ENCODE data around the gene BFAR.
A peak's percentile ranks its signal among the peaks of the same experiment; 100 is the strongest.
"Not testable (repeated sequence)": the region's sequence is repeated elsewhere in the genome, so short reads cannot be mapped to it uniquely, and the experiment has no call there.

Gene BFAR

GRCh38 chr16:14636179-14636950, 3.6 kb downstream of the BFAR start:
- DNase-seq: not testable (repeated sequence)

GRCh38 chr16:14636951-14637240, 4.1 kb downstream of the BFAR start:
- DNase-seq: not testable (repeated sequence)

- DNase-seq: no peak
Measured at GRCh38 chr16:14640538-14640937, 7.8 kb downstream of the BFAR start.

GRCh38 chr16:14641206-14641605, 8.5 kb downstream of the BFAR start:
- no peak for DNase-seq

GRCh38 chr16:14641926-14642325, 9.2 kb downstream of the BFAR start:
- DNase-seq: no peak

GRCh38 chr16:14649816-14650215, 17.1 kb downstream of the BFAR start:
- DNase-seq: no peak

GRCh38 chr16:14650629-14651028, 17.9 kb downstream of the BFAR start:
- no peak for DNase-seq

GRCh38 chr16:14652726-14653125, 20.0 kb downstream of the BFAR start:
- no peak for DNase-seq

GRCh38 chr16:14658063-14658462, 25.3 kb downstream of the BFAR start:
- DNase-seq: peak; percentile 59

GRCh38 chr16:14667347-14668266, 34.9 kb downstream of the BFAR start:
- no peak for DNase-seq

- DNase-seq: no peak
Measured at GRCh38 chr16:14668556-14669223, 35.9 kb downstream of the BFAR start.

GRCh38 chr16:14669776-14670175, 37.0 kb downstream of the BFAR start:
- no peak for DNase-seq

GRCh38 chr16:14672403-14672971, 39.7 kb downstream of the BFAR start:
- no peak for DNase-seq

- no peak for DNase-seq
Measured at GRCh38 chr16:14676633-14677032, 43.9 kb downstream of the BFAR start.

GRCh38 chr16:14677627-14678026, 44.9 kb downstream of the BFAR start:
- no peak for DNase-seq

GRCh38 chr16:14678748-14679497, 46.2 kb downstream of the BFAR start:
- DNase-seq: no peak

- DNase-seq: not testable (repeated sequence)
Measured at GRCh38 chr16:14680396-14680795, 47.6 kb downstream of the BFAR start.

- no peak for DNase-seq
Measured at GRCh38 chr16:14681115-14681514, 48.4 kb downstream of the BFAR start.

GRCh38 chr16:14682121-14682520, 49.4 kb downstream of the BFAR start:
- DNase-seq: no peak

GRCh38 chr16:14685870-14686793, 53.4 kb downstream of the BFAR start:
- DNase-seq: not testable (repeated sequence)

GRCh38 chr16:14694129-14694528, 61.4 kb downstream of the BFAR start, which contains the start of gene PLA2G10:
PLA2G10 (minus strand) TSS chr16:14694308; CDS start chr16:14694229, 79 bp downstream.
- DNase-seq: not testable (repeated sequence)
